Measurements from ENCODE around the gene ANGPTL1.

The ANGPTL1 gene

GRCh38 chr1:178862416-178862815 lies 8.5 kb downstream of the ANGPTL1 start (continued):
- peak; percentile 62; the same call in 1 of the 2 replicates for TF ChIP-seq ZBTB11 (tag by site-specific recombination; conservative IDR thresholded peaks at IDR 0.05; ENCODE audit: low read depth)
- TF ChIP-seq ZNF121 (tag by site-specific recombination; IDR thresholded peaks at IDR 0.05), result no peak
- no peak for TF ChIP-seq FEZF1 (tag by site-specific recombination; IDR thresholded peaks at IDR 0.05)
- TF ChIP-seq ZNF501 (tag by site-specific recombination; IDR thresholded peaks at IDR 0.05), result no peak
- TF ChIP-seq KLF9 (tag by site-specific recombination; IDR thresholded peaks at IDR 0.05; ENCODE audit: low read depth), result no peak
- no peak for TF ChIP-seq PRDM4 (tag by site-specific recombination; IDR thresholded peaks at IDR 0.05)
- TF ChIP-seq ZSCAN30 (tag by site-specific recombination; IDR thresholded peaks at IDR 0.05), result no peak
- TF ChIP-seq ZNF138 (tag by site-specific recombination; IDR thresholded peaks at IDR 0.05; ENCODE audit: borderline replicate concordance), result no peak
- TF ChIP-seq OVOL3 (tag by site-specific recombination; IDR thresholded peaks at IDR 0.05), result no peak
- TF ChIP-seq ATF2 (tag by site-specific recombination; IDR thresholded peaks at IDR 0.05; ENCODE audit: low read depth), result no peak
- TF ChIP-seq ZNF449 (tag by site-specific recombination; IDR thresholded peaks at IDR 0.05), result no peak
- no peak for TF ChIP-seq YY1 (tag by site-specific recombination; IDR thresholded peaks at IDR 0.05)
- TF ChIP-seq ZNF664 (tag by site-specific recombination; IDR thresholded peaks at IDR 0.05), result peak; percentile 60
- TF ChIP-seq ZBTB21 (tag by site-specific recombination; IDR thresholded peaks at IDR 0.05), result no peak
- no peak for TF ChIP-seq ZNF391 (tag by site-specific recombination; IDR thresholded peaks at IDR 0.05; ENCODE audit: borderline replicate concordance, low read depth)
- no peak for TF ChIP-seq ZSCAN4 (tag by site-specific recombination; IDR thresholded peaks at IDR 0.05)
- TF ChIP-seq ZNF645 (tag by site-specific recombination; IDR thresholded peaks at IDR 0.05), result no peak
- no peak for TF ChIP-seq SP7 (tag by site-specific recombination; IDR thresholded peaks at IDR 0.05)
- no peak for TF ChIP-seq REST (tag by site-specific recombination; IDR thresholded peaks at IDR 0.05)
- TF ChIP-seq ZNF654 (tag by site-specific recombination; IDR thresholded peaks at IDR 0.05; ENCODE audit: low read depth), result peak; percentile 24; the same call in 1 of the 2 replicates
- TF ChIP-seq YY2 (tag by site-specific recombination; IDR thresholded peaks at IDR 0.05), result no peak
- TF ChIP-seq SP3 (tag by site-specific recombination; IDR thresholded peaks at IDR 0.05), result no peak
- TF ChIP-seq ZNF623 (tag by site-specific recombination; IDR thresholded peaks at IDR 0.05), result 0 out of 2 replicates have a peak, but pooled peaks have one; percentile 37
- no peak for TF ChIP-seq KLF8 (tag by site-specific recombination; IDR thresholded peaks at IDR 0.05)
- TF ChIP-seq GLI2 (tag by site-specific recombination; IDR thresholded peaks at IDR 0.05; ENCODE audit: borderline replicate concordance, low read depth), result no peak; the same call in 1 of the 2 replicates
- no peak for TF ChIP-seq GLIS2 (tag by site-specific recombination; IDR thresholded peaks at IDR 0.05)

Measured in HEK293 (cell line).